HG03575 (cell line): ENCODE results near the gene PBLD.
"Not testable (repeated sequence)": the region's sequence is repeated elsewhere in the genome, so short reads cannot be mapped to it uniquely, and the experiment has no call there.

ENCODE experiments used
- ATAC-seq: cut with Tn5 transposase; IDR thresholded peaks from one replicate; pipeline ENCODE4 v1.9.1; 2021; ENCODE audit not compliant: unreplicated experiment, insufficient number of reproducible peaks, low FRiP score; ENCODE audit errors: extremely low read depth

The PBLD gene

DNA sequence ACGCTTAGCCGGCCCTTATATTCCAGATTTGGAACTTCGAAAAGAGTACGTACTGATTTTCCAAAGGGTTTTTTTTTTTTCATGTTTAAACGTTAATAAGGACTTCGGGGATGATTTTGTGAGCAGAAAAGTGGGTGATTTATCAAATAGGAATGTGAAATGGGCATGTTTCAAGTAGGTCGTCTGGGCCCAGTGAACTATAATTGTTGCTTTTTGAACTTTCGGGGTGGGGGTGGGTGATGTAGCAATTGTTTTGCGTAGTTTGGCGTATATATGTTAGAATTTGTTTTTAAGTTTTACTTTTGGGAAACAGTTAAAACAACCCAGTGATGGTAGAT, 299 bp upstream of the PBLD start:
- ATAC-seq = no peak

DNA sequence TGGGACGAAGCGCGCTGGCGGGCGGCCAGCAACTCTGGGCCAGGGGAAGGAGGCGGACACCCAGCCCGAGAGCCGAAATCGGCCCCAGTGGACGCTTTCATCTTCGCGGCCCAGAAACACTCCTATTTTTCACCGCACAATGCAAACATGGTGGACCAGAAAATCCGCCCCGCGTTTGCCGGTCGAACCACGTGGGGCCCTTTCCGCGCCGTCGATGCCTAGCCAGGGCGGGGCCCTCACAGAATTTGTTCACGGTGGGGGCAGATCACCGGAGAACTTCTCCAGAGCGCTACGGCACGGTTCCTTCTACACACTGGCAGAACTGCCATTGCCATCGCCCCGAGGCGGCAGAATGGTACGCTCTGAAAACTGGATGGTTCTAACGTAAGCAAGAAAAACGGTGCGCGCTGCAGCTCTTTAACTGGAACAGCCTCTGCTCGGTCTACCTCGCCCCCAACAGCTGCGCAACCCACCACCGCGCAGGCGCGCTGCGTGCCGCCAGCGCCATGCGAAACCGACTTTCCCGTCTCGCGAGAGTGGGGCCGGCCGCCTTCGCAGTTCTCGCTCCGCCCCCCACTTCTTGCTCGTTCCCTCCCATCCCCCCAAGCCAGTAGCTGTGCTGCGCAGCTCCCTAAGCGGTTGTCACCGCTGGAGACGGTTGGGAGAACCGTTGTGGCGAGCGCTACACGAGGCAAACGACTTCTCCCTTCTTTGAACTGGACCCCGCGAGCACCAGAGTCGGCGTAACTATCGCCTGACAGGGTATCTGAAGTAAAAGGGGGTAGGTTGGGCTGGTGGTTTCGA, 1.1 kb downstream of the PBLD start, which contains the start of gene HNRNPH3:
HNRNPH3 (plus strand) TSS at position 610 of the 804 bp plus-strand sequence. CDS start 5,158 bp downstream, outside the sequence.
- ATAC-seq = peak; percentile 73

DNA sequence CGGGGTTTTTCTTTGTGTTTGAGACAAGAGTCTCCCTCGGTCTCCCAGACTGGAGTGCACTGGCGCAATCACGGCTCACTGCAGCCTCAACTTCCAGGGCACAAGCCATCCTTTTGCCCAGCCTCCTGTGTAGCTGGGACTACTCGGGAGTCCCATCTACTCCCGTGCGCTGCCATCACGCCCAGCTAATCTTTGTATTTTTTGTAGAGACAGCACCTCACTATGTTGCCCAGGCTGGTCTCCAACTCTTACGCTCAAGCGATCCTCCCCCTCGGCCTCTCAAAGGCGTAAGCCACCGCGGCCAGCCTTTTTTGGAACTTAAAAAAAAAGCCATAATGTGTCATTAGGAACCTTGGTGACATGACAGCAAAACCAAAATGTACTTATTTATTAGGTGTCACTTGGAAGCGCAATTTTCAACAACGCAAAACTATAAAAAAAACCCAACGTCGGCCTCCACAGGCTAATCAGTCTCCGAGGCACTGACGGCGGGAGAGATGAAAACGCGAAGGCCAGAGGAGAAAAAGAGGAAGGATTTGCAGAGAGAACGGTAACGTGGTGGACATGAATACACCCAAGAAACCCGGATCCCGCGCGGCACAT, 1.8 kb downstream of the PBLD start:
- ATAC-seq = no peak

DNA sequence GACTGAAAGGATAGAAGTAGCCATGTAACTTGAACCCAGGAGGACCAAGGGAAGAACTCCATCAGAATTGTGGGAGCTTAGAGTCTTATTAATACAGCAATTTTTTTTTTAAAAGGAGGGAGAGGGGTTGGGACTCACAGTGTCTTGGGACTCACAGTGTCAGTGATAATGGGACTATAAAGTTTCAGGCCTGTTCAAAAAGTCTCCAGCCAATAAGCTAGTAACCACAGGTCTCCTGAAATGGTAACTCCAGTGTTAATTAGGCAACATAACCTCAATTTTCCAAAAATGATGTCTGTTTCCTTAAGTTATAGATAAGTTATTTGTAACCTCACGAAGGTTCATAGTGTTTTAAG, 3.2 kb downstream of the PBLD start:
- no peak for ATAC-seq

DNA sequence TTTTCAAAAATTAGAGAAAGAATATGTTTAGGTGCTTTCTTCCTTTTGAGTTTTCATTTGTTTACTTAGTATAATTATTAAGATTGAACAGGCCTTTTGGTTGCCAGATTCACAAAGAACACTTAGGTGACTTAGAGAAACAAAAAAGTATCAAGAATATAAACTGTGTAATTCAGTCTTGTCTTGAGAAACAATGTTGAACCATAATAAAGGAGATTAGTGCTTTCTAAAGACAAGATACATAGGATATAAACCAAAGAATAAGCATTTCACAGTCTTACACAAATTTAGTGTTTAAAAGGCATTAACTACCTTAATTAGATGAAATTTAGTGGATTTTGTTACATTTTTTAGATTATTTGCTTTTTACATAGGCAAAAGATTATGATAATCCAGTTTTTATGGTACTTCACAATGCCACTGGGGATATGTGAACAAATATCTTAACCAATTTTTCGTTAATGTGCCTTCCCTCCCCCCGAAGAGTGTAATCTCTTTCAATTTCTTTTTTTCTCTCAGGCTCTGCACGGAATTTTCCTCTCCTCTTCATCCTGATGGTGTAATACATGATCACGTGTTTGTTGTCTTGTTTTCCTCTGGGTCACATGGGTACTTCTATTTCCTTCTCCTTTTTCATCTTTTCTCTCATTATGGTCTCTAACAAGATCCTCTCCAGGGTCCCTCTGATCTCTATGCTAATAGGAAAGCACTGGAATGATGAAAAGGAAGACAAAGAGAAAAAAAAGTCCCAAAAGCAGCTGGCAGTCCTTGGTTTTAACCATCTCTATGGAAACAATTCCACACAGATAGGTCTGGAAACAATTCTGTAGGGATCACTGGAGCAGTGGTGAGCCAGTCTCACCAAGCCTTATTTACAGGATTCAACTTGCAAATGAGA, 4.6 kb downstream of the PBLD start:
- no peak for ATAC-seq

DNA sequence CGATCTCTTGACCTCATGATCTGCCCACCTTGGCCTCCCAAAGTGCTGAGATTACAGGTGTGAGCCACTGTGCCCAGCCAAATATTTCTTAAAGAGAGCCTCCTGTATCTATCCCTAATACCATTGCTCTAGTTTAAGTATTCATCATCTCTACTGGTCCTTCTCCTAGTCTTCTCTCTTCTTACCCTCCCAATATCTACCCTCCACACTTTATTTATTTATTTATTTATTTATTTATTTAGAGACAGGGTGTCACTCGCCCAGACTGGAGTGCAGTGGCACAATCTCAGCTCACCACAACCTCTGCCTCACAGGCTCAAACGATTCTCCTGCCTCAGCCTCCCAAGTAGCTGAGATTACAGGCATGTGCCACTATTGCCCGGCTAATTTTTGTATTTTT, 8.3 kb downstream of the PBLD start:
- ATAC-seq = not testable (repeated sequence)

DNA sequence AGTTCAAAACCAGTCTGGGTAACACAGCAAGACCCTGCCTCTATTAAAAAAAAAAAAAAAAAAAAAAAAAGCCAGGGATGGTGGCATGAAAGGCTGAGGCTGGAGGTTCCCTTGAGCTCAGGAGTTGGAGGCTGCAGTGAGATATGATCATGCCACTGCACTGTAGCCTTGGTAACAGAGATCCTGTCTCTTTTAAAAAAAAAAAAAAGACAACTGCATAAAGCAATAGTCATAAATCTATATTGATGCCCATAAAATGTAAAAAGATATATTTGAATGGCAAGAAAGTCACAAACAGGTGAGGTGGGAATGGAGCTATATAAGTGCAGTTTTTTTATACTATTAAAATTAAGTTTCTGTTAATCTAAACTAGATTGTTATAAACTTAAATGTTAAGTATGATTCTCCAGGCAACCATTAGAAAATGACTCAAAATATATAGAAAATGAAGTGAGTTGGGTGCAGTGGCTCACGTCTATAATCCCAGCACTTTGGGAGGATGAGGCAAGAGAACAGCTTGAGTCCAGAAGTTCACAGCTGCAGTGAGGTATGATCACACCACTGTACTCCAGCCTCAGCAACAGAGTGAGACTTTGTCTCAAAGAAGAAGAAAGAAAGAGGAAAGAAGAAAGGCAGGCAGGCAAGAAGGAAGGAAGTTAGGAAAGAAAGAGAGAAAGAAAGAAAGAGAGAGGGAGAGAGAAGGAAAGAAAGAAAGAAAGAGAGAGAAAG, 14.2 kb downstream of the PBLD start:
- ATAC-seq = no peak

DNA sequence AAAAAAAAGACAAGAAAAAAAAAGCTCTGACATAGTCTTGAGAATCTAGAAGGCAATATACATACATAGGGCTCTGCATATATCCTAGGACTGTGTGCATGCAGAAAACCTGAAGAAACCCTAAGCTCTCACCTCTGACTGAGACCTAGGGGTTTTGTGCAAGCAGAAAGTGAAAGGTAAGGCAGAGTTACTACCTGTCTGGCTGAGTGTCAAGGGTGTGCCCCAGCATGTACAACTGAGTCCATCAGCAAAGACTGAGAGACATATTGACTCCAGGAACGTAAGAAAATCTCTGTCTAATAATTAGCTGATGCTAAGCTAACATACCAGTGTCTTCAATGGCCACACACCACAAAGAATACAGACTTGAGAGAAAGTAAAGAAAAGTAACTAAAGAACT, 17.1 kb downstream of the PBLD start:
- ATAC-seq = no peak

DNA sequence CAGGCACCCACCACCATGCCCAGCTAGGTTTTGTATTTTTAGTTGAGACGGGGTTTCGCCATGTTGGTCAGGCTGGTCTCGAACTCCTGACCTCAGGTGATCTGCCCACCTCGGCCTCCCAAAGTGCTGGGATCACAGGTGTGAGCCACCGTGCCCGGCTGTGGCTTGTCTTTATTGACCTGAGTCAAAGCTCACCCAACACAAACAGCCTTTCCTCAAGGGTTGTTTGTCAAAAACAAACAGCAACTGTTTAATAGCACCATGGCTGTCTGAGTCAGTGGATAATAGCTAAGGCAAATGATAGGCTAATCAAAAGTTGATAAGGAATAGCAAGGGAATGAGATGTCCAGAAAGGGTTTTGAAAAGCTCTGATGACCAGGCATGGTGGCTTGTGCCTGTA, 17.8 kb downstream of the PBLD start:
- ATAC-seq = not testable (repeated sequence)

DNA sequence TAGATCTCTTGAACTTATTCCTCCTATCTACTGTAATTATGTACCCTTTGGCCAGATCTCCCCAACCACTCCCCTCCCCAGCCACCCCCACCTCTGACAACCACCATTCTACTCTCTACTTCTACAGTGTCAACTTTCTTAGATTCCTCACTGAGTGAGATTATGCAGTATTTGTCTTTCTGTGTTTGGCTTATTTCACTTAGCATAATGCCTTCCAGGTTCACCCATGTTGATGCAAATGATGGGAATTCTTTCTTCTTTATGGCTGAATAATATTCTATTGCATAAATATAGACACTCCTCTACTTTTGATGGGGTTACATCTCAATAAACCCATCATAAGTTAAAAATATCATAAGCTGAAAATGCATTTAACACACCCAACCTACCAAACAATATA, 22.2 kb downstream of the PBLD start:
- no peak for ATAC-seq

DNA sequence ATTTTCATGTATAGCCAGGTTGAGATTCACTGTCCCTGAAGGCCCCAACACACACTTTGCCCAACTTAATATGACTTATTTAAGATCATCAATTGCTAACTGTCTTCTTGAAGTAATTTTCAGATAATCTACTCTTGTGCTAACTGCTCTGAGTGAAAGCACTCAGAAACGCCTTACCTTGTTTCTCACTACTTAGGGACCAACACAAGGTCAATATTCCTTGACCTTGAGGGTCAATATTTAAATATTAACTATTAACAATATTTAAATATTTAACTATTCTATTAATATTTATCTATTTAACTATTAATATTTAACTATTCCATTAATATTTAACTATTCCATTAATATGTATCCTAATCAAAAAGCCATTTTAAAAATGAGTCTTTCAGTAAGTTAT, 26.9 kb downstream of the PBLD start:
- ATAC-seq = no peak

DNA sequence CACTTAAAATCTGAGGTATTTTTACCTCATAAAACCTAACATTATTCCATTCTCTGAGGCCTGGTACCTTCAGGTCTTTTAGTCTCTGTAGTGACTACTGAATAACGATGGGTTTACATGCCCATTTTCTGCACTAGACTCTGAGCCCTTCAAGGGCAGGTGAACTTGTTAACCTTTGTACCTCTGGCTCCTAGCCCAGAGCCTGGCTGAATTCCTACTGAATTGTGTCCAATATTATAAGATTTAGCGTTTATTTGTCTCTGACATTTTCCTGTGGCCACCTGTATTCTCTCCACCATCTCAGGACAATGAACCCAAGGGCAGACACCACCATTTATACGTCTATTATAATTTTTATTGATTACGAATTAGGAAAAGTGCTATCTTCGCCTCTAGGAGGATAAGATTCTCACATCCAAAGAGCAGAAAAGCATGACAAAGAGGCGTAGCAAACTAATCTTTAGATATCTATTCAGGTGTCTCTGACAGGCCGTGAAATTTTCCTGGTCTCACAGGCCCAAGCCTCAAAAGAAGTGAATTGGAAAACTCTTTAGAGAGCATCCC, 28.8 kb downstream of the PBLD start:
- no peak for ATAC-seq

DNA sequence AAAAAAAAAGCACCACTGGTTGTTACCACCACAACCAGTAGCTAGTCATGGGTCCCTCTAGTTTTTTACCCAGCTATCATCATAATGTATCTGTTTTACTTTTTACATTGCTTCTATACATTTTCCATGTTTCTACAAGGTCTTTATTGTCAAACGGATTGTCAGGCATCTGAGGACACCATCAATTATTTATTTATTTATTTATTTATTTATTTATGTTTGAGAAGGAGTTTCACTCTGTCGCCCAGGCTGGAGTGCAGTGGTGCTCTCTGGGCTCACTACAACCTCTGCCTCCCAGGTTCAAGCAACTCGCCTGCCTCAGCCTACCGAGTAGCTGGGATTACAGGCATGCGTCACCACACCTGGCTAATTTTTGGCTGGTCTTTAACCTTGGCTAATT, 29.9 kb downstream of the PBLD start:
- no peak for ATAC-seq

DNA sequence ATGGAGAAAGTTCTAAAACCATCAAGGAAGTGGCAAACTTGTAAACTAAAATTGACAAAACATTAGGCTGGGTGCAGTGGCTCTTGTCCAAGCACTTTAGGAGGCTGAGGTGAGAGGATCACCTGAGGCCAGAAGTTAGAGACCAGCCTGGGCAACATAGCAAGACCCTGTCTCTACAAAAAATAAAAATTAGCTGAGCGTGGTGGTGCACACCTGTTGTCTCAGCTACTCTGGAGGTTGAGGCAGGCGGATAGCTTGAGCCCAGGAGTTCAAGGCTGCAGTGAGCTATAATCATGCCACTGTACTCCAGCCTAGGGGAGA, 30.3 kb downstream of the PBLD start:
- ATAC-seq = no peak

DNA sequence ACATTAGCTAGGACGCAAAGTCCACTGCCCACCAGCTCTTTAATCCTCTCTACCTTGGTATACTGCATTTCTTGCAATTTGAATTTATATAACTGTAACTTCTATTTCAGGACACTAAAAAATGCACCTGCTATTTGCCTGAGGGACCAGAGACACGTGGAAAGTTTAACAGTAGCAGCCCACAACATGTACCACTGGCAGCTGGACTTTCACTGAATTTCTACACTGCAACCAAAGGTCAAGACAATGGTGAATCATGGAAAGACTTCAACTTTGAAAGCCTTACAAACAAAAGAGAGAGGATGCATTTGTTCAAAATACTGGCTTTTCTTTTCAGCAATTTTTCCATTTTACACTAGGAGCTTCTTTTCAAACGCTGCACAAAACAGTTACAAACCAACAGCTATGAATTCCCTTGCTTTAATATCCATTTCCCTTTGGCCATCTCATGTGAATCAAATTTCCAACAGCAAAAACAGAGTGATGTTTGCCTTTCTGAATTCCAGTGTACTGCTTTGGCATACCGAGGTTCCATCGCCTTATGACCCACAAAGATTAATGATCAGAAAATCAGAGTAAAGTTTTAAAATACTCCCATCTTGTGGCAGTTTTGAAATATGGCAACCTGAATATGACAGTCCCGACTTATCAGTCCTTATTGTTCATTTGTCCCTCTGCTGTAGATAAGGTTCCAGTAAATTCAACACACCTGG, 30.8 kb downstream of the PBLD start:
- no peak for ATAC-seq

DNA sequence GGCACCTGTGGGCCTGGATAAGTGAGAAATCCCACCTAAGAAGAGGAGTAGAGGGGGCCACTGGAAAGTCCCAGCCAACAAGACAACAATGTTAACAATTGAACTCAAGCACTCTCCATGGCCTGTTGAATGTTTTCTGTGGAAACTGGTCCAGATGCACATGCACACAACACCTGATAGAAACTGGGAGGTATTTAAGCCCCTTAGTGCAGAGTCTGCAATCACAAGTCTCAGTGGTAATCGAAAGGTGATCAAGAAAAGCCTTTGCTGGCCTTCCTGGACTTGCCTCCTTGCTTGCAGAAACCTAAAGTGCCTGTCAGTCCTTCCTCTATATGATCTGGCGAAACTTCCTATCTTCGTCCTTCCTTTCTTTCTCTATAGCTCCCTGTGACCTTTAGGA, 31.4 kb downstream of the PBLD start:
- ATAC-seq = no peak

DNA sequence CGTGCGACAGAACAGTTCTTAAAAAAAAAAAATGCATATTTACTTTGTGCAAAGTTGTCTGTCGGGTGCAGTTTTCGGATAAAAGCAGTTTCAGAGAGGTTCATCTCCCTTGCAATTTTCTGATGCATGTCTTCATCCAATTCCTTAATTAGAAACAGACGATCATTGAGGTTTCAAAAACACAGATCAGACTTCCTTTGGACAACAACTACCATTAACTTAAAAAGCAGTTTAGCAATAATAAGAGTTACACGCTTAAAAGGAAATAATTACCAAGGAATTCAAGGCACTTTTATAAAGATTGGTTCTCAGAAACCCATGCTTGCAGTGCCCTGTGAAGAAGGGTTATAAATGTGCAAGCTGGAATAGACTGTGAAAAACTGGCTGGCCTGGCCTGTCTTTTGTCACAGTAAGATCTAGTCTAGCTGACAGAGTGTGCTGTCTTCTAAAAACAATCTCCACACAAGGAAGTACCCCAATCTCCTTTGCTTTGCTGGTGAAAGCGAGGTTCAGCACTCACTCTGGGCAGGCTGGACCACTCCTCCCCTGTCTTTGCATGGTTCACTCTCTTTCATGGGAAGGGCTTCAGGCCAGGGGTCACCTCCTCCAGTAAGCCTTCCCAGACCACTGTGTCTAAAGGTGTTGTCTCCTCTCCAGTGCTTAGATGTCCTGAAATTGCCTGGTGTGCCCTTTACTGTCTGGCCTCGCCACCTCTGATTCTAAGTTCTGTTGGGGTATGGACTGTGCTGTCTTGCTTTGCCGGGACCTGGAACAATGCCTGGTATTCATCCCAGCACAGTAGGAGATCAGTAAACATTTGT, 35.7 kb downstream of the PBLD start:
- ATAC-seq = no peak

DNA sequence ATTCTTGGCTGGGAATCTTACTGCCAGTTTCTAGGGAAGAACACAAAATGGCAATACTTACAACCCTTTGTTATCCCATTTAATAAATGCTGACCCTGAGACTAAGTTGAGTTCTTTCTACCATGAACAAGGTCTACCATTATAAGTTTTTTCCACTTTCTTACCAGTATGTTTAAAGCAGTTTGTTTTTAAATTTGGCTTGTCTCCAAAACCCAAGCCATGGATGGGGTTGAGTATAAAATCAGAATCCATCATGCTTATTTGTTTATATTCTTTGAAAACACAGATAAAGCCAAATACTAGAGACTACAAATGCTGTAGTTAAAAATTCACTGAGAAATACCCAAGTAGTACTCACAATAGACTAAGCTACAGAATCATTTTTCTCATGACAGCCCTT, 42.0 kb downstream of the PBLD start:
- no peak for ATAC-seq
